Activated CD4-positive, CD25-positive, alpha-beta regulatory T cell treated with anti-CD3 and anti-CD28 coated beads, Interleukin-2, amount 50 U/mL, for 24 hours (primary cell): Measurements from ENCODE around the gene SLX4.

Source experiments
- ATAC-seq, 2 donors: fragments of 150-1000 bp; cut with Tn5 transposase; one replicate each; pipeline ENCODE4 v1.10.0; 2021; ENCODE audit warnings: mild to moderate bottlenecking in 1 of 2, moderate library complexity in 1 of 2

SLX4 gene

DNA sequence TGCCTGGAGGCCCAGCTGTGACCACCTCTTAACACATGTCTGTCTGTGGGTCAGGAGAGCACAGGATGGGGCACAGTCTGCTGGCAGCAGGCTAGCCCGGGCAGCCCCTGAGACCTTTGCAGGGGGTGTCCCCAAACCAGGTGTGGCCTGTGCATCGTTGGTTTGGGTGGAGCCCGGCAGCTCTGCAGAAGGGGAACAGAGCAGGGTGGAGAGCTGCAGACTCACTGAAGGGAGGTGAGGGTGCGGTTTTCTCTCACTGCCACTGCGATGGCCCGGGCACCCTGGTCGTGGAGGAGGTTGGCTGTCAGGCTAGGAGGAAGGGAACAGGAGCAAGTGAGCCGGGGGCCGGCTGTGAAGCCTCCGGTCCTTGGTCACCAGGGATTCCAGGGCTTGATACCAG, 63.0 kb downstream of the SLX4 start:
- no peak for ATAC-seq

DNA sequence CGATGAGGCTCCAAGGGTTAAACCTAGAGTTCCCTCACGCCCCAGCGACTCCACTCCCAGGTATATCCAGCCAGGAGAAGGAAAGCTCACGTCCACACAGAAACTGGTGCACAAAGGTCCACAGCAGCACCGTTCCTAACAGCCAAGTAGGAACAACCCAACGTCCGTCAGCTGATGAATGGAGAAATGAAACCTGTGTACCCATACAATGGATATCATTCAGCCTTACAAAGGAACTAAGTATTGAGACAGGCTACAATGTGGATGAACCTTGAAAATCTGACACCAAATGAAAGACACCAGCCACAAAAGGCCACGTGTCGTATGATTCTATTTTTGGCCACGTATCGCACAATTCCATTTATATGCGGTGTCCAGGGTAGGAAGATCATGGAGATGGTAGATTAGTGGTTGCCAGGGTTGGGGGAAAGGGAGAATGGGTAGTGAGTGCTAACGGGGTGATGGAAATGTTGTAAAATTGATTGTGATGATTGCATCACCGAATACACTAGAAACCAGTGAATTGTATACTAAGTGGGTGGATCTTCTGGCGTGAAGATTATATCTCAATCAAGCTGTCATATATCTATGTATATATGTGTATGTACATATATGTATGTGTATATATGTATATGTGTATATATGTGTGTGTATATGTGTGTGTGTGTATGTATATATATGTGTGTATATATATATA, 64.3 kb downstream of the SLX4 start:
- ATAC-seq = no peak

DNA sequence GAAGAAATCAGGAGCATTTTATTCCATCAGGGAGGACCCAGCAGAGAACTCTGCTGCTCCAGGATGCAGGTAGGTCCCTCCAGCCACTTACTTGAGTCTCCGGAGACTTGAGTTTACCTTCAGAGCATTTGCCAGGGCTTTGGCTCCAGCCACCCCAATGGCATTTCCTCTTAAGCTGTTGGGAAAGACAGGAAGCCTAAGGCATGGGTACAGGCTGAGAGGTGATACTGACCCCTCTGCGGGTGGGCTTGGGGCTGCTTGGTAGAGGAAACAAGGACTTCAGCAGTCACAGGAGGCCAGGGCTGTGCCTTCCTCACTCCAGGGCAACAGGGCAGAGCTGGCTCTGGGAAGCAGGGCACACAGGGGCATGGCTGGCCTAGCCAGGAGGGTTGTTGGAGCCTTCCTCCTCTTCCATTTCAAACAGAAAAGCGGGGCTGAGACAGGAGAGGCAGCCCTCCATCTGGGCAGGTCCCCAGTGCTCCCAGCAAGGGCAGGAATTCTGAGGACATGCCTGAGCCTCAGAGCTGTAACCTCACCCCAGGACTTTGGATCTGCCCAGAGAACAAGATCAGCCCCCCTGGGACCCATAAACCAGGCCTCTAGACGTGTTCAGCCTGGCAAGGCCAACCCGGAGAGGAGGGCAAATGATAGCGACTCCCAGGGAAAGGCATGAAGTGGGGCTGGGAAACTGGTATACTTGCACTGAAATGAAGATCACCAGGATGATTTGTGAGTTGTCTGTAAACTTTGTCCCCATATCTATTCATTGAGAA, 68.6 kb downstream of the SLX4 start:
- no peak for ATAC-seq

DNA sequence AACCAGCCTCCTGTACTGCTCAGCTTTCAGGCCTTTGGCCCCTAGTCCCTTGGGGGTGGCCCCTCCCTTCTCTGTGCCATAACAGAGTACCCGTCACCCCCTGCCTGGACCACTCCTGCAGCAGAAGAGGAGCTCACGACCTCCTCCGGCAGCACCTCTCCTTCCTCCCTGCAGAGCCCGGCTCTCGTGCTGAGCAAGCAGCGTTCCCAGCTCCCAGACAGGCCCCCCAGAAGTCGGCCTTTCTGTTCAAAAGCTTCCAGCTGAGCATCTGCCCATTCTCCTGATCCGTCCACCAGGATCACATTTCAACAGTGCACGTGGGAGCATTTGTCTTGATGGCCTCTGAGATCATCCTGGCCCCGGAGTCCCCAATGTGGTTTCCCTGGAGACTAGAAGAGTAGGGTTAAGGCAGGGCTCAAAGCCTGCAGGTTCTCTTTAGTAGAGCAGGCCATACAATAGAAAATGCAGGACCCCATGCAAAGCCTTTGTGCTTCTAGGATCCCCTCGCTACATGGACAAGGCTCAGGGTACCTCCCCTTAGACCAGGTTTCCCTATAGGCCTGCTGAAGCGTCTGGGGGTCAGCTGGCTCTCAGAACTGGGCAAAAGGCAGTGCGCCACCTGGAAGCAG, 69.8 kb downstream of the SLX4 start:
- no peak for ATAC-seq

DNA sequence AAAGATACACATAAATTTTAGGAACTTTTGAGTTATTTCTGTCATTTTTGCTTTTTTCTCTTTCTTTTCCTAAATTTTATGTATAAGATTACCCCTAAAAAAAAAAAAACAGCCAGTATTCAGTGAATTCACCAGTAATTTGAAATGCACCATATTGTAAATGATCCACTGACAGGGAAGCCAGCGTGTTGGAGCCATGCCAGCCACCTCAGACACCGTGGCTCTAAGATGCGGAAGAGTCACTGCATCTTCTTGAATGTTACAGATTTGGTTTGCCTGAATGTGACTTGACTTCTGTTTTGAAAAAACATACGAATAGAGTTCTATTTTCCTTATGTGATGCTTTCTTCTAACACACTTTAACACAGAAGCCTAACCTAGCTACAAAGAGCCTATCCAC, 73.2 kb downstream of the SLX4 start:
- no peak for ATAC-seq

DNA sequence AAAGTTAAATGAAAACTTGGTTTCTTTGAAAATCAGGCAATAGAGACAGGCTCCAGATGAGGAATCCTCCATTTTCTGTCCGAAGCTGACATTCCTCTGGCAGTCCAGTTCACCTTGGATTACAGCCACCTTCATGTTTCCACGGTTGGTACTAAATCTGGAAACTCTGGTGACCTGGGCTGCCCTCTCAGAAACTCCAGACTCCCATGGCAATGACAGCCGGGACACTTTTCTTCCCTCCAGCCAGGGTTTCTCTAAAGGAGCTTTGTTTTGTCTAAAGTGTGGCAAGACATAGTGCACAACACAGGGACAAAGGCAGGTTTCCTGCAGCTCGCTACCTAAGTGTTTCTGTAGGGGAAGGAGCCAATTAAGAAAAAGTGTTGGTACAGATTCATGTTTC, 74.6 kb downstream of the SLX4 start:
- no peak for ATAC-seq

DNA sequence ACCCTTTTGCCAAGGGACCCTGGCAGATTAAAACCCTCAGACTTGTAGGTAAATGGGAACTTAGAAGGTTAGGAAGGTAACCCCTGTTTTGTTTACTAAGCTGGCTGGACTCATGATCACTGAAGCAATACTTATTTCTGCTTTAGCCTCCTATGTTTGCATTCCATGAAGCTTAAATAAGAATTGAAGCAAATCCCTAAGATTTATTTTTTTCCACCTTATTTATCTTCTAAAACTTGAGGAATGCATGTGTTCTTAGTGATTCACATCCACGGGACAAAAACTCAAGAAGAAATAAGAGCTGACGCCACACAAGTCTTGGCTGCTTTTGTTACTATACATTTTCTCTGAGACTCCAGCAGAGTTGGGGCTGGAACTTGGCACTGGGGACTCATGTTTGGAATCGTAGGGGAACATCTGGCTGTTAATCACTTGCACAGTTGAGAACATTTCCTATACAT, 75.1 kb downstream of the SLX4 start:
- ATAC-seq = no peak

DNA sequence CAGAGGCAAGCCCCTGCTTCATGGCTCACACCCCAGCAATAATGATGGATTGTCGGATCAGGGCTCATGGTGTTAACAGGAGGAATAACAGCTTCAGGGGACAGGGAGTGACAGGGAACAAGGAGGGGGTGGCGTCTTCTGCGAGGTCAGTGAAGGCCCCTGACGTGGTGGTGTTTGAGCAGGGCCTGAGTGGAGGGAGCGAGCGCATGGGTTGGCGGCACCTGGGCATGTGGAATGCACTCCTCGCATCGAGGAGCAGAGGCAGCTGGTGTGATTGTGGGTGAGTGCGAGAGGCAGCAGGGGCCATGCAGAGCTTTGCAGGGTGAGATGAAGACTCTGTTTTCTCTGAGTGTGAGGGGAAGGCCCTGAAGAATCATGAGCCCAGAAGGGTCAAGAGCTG, 77.3 kb downstream of the SLX4 start:
- ATAC-seq = no peak

DNA sequence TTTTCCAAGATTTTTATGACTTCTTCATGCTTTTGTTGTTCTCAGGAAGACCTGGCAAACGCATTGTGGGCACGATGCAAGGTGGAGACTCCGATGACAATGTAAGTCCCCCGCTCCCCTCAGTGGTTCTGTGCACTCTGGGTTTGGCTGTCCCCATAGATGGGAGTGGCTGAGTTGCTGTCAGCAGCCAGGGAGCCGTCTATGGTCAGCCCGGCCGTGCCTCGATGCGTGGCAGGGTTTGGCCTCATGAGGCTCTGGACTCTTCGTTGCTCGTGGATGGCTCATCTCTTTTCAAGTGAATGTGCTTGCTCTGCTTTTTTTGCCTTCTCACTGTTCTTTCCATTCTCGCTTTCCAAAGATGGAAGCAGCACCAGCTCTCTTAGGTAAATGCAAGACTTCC, 78.7 kb downstream of the SLX4 start:
- ATAC-seq = no peak
